GM23338 (cell line): ENCODE measurements around the gene NQO1. TPM values are rescaled to one million over a fixed set of nuclear protein-coding genes. Genes with fewer than 3 reads are reported as not detected.

Experiments used
- ATAC-seq: fragments of 200-7000 bp; cut with Tn5 transposase; 3 replicates; pipeline ENCODE4 v1.9.1; 2020
- DNase-seq: peaks from one replicate; pipeline ENCODE4 v3.0.0-alpha.2; 2015; ENCODE audit warnings: low spot score
- H2AFZ ChIP-seq: fragments of 200-600 bp; sonication (generic); 2 replicates; pipeline ENCODE4 v1.8.0; 2016; ENCODE audit warnings: antibody characterized with exemption, mild to moderate bottlenecking, moderate library complexity
- H3F3A ChIP-seq: fragments of 200-600 bp; sonication (generic); replicated peaks from 2 replicates; pipeline ENCODE4 v1.8.0; 2017; ENCODE audit warnings: antibody characterized with exemption, mixed run types, low read depth
- H3K27ac ChIP-seq: fragments of 200-600 bp; sonication (generic); 2 replicates; pipeline ENCODE4 v1.6.1; 2016; ENCODE audit warnings: low read depth
- H3K27me3 ChIP-seq: fragments of 200-600 bp; sonication (generic); 2 replicates; pipeline ENCODE4 v1.8.0; 2016; ENCODE audit warnings: mild to moderate bottlenecking, mixed run types, moderate library complexity; ENCODE audit not compliant: insufficient read depth
- H3K36me3 ChIP-seq: fragments of 200-600 bp; sonication (generic); 2 replicates; pipeline ENCODE4 v1.8.0; 2016; ENCODE audit warnings: mild to moderate bottlenecking; ENCODE audit not compliant: insufficient read depth
- H3K4me1 ChIP-seq: fragments of 200-600 bp; sonication (generic); 2 replicates; pipeline ENCODE4 v1.8.0; 2016; ENCODE audit warnings: mild to moderate bottlenecking, moderate library complexity; ENCODE audit not compliant: insufficient read depth
- H3K4me2 ChIP-seq: fragments of 200-600 bp; sonication (generic); 2 replicates; pipeline ENCODE4 v1.7.1; 2017; ENCODE audit warnings: mixed run types
- H3K4me3 ChIP-seq: fragments of 200-600 bp; sonication (generic); 2 replicates; pipeline ENCODE4 v1.6.1; 2016; ENCODE audit warnings: mixed run types
- H3K79me2 ChIP-seq: fragments of 200-600 bp; sonication (generic); replicated peaks from 2 replicates; pipeline ENCODE4 v1.8.0; 2017; ENCODE audit warnings: mild to moderate bottlenecking; ENCODE audit not compliant: insufficient read depth
- H3K9me2 ChIP-seq: fragments of 200-600 bp; sonication (generic); 2 replicates; pipeline ENCODE4 v1.8.0; 2017; ENCODE audit not compliant: insufficient read depth
- H4K20me1 ChIP-seq: fragments of 200-600 bp; sonication (generic); replicated peaks from 2 replicates; pipeline ENCODE4 v1.8.0; 2017; ENCODE audit warnings: mild to moderate bottlenecking; ENCODE audit not compliant: insufficient read depth
- H3K27ac Mint-ChIP-seq: 2 replicates; pipeline ENCODE4 v1.8.0; 2020; ENCODE audit warnings: inconsistent platforms, mild to moderate bottlenecking, moderate library complexity, mixed read lengths
- H3K27me3 Mint-ChIP-seq: 3 replicates; pipeline ENCODE4 v1.8.0; 2022; ENCODE audit warnings: low read depth, mild to moderate bottlenecking, moderate library complexity, mixed read lengths, inconsistent platforms; ENCODE audit not compliant: insufficient read depth, poor library complexity
- H3K36me3 Mint-ChIP-seq: 3 replicates; pipeline ENCODE4 v1.8.0; 2021; ENCODE audit warnings: low read depth, mild to moderate bottlenecking, inconsistent platforms, moderate library complexity, mixed read lengths
- H3K4me1 Mint-ChIP-seq: 3 replicates; pipeline ENCODE4 v1.8.0; 2020; ENCODE audit warnings: mild to moderate bottlenecking, inconsistent platforms, mixed read lengths
- H3K4me3 Mint-ChIP-seq: 3 replicates; pipeline ENCODE4 v1.8.0; 2021; ENCODE audit warnings: moderate library complexity, mild to moderate bottlenecking, inconsistent platforms, mixed read lengths
- H3K9me3 Mint-ChIP-seq: 3 replicates; pipeline ENCODE4 v1.8.0; 2020; ENCODE audit warnings: moderate library complexity, mild to moderate bottlenecking, inconsistent platforms, mixed read lengths
- CREB1 ChIP-seq: fragments of 250-450 bp; sonication (Bioruptor Pico); IDR thresholded peaks from 2 replicates; pipeline ENCODE4 v1.5.0; 2020; ENCODE audit warnings: low read depth, mild to moderate bottlenecking, moderate library complexity
- EZH2 ChIP-seq: fragments of 200-600 bp; sonication (generic); IDR thresholded peaks from one replicate; pipeline ENCODE4 v1.8.0; 2017; ENCODE audit warnings: antibody characterized with exemption, mild to moderate bottlenecking, low read depth; ENCODE audit not compliant: unreplicated experiment
- EZH2phosphoT487 ChIP-seq: fragments of 200-600 bp; sonication (generic); IDR thresholded peaks from one replicate; pipeline ENCODE4 v1.8.1; 2018; ENCODE audit warnings: antibody characterized with exemption; ENCODE audit not compliant: unreplicated experiment
- JUNB ChIP-seq: IDR thresholded peaks from one replicate; pipeline ENCODE4 v1.6.1; 2016; ENCODE audit warnings: antibody characterized with exemption; ENCODE audit not compliant: unreplicated experiment
- NANOG ChIP-seq: IDR thresholded peaks from 2 replicates; pipeline ENCODE4 v1.6.1; 2016; ENCODE audit warnings: antibody characterized with exemption, borderline replicate concordance
- POLR2AphosphoS5 ChIP-seq: IDR thresholded peaks from 2 replicates; pipeline ENCODE4 v1.6.1; 2016; ENCODE audit warnings: antibody characterized with exemption, low read depth
- STAT1 ChIP-seq: IDR thresholded peaks from one replicate; pipeline ENCODE4 v1.6.1; 2016; ENCODE audit warnings: antibody characterized with exemption; ENCODE audit not compliant: unreplicated experiment
- ZNF114 ChIP-seq: fragments of 250-450 bp; sonication (Bioruptor Pico); IDR thresholded peaks from 2 replicates; pipeline ENCODE4 v1.5.0; 2020; ENCODE audit warnings: mild to moderate bottlenecking, moderate library complexity
- ZNF331 ChIP-seq: fragments of 250-450 bp; sonication (Bioruptor Pico); IDR thresholded peaks from 2 replicates; pipeline ENCODE4 v1.5.0; 2020; ENCODE audit warnings: low read depth, mild to moderate bottlenecking, moderate library complexity
- polyA plus RNA-seq: library from polyadenylated mRNA; unstranded; fragments of >200 nt; fragmentation: Nextera tagmentation; extraction: Ambion mirVana; gene quantifications from 2 replicates; pipeline ENCODE4 v1.2.1, GENCODE V29; 2016
- total RNA-seq: library from RNA; depleted of rRNA; stranded (reverse); fragments of >200 nt; shearing (Covaris generic); gene quantifications from 2 replicates; pipeline ENCODE4 v1.2.3, GENCODE V29; 2014
- TF ChIP-seq, protein P1 (sequence below): IDR thresholded peaks from one replicate; pipeline ENCODE4 v1.6.1; 2018; ENCODE audit warnings: antibody characterized with exemption; ENCODE audit not compliant: unreplicated experiment
- TF ChIP-seq, protein P2 (sequence below), 2 experiments: fragments of 200-600 bp in 1 of 2; sonication (generic) in 1 of 2; conservative IDR thresholded peaks; 2 replicates each; pipeline versions ENCODE4 v1.5.1 to v1.6.1; 2016 to 2017; ENCODE audit warnings: antibody characterized with exemption in 2 of 2, low read depth in 2 of 2, mild to moderate bottlenecking in 2 of 2, moderate library complexity in 1 of 2
- TF ChIP-seq, protein P3 (sequence below): fragments of 250-450 bp; sonication (Bioruptor Pico); IDR thresholded peaks from 2 replicates; pipeline ENCODE4 v1.5.0; 2020; ENCODE audit warnings: mild to moderate bottlenecking, moderate library complexity
- TF ChIP-seq, protein P4 (sequence below): IDR thresholded peaks from 2 replicates; pipeline ENCODE4 v1.6.1; 2016; ENCODE audit warnings: antibody characterized with exemption

The NQO1 gene
- total and polyA plus RNA-seq, 2 experiments from 2014 or later = 80.9 to 86.3 TPM

DNA sequence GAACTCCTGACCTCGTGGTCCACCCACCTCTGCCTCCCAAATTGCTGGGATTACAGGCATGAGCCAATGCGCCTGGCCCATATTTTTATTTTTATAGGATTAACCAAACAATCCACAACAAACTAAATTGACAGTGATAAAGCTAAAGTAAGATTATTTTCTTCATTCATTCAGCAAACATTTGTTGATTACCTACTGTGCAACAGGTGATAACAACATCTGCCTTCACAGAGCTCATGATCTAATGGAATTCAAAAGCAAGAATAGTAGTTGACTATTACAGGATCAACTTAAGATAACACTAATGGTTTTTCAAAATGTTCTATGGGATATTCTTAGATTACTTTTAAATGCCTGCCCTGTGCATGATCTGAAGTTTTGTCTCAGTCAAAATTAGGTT, 37.8 kb downstream of the NQO1 start:
- H3K9me3 Mint-ChIP-seq = no peaks in the 10 kb centered on the region
- H3K36me3 ChIP-seq = peaks cover 16% of the 10 kb centered on the region; the same call in 1 of the 2 replicates
- H3K27ac ChIP-seq = no peak overlapping the region
- DNase-seq (no peak), ATAC-seq (no peak)
- no peaks in the 10 kb centered on the region for H3K4me1 ChIP-seq
- no peaks in the 10 kb centered on the region for H4K20me1 ChIP-seq
- H3K27me3 ChIP-seq = no peaks in the 10 kb centered on the region
- H3K4me2 ChIP-seq = no peak overlapping the region
- no peaks in the 10 kb centered on the region for H3K4me1 Mint-ChIP-seq
- no peaks in the 10 kb centered on the region for H3K9me2 ChIP-seq
- no peaks in the 10 kb centered on the region for H3F3A ChIP-seq
- no peak overlapping the region for H2AFZ ChIP-seq
- H3K4me3 ChIP-seq = no peak overlapping the region
- H3K79me2 ChIP-seq = no peaks in the 10 kb centered on the region
- H3K36me3 Mint-ChIP-seq = peaks cover 33% of the 10 kb centered on the region
- TF ChIP-seq, protein P1, sequence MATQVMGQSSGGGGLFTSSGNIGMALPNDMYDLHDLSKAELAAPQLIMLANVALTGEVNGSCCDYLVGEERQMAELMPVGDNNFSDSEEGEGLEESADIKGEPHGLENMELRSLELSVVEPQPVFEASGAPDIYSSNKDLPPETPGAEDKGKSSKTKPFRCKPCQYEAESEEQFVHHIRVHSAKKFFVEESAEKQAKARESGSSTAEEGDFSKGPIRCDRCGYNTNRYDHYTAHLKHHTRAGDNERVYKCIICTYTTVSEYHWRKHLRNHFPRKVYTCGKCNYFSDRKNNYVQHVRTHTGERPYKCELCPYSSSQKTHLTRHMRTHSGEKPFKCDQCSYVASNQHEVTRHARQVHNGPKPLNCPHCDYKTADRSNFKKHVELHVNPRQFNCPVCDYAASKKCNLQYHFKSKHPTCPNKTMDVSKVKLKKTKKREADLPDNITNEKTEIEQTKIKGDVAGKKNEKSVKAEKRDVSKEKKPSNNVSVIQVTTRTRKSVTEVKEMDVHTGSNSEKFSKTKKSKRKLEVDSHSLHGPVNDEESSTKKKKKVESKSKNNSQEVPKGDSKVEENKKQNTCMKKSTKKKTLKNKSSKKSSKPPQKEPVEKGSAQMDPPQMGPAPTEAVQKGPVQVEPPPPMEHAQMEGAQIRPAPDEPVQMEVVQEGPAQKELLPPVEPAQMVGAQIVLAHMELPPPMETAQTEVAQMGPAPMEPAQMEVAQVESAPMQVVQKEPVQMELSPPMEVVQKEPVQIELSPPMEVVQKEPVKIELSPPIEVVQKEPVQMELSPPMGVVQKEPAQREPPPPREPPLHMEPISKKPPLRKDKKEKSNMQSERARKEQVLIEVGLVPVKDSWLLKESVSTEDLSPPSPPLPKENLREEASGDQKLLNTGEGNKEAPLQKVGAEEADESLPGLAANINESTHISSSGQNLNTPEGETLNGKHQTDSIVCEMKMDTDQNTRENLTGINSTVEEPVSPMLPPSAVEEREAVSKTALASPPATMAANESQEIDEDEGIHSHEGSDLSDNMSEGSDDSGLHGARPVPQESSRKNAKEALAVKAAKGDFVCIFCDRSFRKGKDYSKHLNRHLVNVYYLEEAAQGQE = no peak
- TF ChIP-seq EZH2phosphoT487 = no peak
- TF ChIP-seq CREB1 (CRISPR knock-in tag) = no peak
- TF ChIP-seq, protein P2, sequence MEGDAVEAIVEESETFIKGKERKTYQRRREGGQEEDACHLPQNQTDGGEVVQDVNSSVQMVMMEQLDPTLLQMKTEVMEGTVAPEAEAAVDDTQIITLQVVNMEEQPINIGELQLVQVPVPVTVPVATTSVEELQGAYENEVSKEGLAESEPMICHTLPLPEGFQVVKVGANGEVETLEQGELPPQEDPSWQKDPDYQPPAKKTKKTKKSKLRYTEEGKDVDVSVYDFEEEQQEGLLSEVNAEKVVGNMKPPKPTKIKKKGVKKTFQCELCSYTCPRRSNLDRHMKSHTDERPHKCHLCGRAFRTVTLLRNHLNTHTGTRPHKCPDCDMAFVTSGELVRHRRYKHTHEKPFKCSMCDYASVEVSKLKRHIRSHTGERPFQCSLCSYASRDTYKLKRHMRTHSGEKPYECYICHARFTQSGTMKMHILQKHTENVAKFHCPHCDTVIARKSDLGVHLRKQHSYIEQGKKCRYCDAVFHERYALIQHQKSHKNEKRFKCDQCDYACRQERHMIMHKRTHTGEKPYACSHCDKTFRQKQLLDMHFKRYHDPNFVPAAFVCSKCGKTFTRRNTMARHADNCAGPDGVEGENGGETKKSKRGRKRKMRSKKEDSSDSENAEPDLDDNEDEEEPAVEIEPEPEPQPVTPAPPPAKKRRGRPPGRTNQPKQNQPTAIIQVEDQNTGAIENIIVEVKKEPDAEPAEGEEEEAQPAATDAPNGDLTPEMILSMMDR (conservative IDR thresholded peaks at IDR 0.05; ENCODE audit: low read depth in 2 of 2) = no peak
- TF ChIP-seq STAT1 = no peak
- no peak for TF ChIP-seq NANOG
- TF ChIP-seq POLR2AphosphoS5 = no peak
- TF ChIP-seq EZH2 = no peak
- TF ChIP-seq, protein P3, sequence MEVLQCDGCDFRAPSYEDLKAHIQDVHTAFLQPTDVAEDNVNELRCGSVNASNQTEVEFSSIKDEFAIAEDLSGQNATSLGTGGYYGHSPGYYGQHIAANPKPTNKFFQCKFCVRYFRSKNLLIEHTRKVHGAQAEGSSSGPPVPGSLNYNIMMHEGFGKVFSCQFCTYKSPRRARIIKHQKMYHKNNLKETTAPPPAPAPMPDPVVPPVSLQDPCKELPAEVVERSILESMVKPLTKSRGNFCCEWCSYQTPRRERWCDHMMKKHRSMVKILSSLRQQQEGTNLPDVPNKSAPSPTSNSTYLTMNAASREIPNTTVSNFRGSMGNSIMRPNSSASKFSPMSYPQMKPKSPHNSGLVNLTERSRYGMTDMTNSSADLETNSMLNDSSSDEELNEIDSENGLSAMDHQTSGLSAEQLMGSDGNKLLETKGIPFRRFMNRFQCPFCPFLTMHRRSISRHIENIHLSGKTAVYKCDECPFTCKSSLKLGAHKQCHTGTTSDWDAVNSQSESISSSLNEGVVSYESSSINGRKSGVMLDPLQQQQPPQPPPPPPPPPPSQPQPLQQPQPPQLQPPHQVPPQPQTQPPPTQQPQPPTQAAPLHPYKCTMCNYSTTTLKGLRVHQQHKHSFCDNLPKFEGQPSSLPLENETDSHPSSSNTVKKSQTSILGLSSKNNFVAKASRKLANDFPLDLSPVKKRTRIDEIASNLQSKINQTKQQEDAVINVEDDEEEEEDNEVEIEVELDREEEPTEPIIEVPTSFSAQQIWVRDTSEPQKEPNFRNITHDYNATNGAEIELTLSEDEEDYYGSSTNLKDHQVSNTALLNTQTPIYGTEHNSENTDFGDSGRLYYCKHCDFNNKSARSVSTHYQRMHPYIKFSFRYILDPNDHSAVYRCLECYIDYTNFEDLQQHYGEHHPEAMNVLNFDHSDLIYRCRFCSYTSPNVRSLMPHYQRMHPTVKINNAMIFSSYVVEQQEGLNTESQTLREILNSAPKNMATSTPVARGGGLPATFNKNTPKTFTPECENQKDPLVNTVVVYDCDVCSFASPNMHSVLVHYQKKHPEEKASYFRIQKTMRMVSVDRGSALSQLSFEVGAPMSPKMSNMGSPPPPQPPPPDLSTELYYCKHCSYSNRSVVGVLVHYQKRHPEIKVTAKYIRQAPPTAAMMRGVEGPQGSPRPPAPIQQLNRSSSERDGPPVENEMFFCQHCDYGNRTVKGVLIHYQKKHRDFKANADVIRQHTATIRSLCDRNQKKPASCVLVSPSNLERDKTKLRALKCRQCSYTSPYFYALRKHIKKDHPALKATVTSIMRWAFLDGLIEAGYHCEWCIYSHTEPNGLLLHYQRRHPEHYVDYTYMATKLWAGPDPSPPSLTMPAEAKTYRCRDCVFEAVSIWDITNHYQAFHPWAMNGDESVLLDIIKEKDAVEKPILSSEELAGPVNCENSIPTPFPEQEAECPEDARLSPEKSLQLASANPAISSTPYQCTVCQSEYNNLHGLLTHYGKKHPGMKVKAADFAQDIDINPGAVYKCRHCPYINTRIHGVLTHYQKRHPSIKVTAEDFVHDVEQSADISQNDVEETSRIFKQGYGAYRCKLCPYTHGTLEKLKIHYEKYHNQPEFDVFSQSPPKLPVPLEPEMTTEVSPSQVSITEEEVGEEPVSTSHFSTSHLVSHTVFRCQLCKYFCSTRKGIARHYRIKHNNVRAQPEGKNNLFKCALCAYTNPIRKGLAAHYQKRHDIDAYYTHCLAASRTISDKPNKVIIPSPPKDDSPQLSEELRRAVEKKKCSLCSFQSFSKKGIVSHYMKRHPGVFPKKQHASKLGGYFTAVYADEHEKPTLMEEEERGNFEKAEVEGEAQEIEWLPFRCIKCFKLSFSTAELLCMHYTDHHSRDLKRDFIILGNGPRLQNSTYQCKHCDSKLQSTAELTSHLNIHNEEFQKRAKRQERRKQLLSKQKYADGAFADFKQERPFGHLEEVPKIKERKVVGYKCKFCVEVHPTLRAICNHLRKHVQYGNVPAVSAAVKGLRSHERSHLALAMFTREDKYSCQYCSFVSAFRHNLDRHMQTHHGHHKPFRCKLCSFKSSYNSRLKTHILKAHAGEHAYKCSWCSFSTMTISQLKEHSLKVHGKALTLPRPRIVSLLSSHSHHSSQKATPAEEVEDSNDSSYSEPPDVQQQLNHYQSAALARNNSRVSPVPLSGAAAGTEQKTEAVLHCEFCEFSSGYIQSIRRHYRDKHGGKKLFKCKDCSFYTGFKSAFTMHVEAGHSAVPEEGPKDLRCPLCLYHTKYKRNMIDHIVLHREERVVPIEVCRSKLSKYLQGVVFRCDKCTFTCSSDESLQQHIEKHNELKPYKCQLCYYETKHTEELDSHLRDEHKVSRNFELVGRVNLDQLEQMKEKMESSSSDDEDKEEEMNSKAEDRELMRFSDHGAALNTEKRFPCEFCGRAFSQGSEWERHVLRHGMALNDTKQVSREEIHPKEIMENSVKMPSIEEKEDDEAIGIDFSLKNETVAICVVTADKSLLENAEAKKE (CRISPR knock-in tag) = no peak
- no peak for TF ChIP-seq ZNF331 (CRISPR knock-in tag)
- TF ChIP-seq JUNB = no peak
- TF ChIP-seq, protein P4, sequence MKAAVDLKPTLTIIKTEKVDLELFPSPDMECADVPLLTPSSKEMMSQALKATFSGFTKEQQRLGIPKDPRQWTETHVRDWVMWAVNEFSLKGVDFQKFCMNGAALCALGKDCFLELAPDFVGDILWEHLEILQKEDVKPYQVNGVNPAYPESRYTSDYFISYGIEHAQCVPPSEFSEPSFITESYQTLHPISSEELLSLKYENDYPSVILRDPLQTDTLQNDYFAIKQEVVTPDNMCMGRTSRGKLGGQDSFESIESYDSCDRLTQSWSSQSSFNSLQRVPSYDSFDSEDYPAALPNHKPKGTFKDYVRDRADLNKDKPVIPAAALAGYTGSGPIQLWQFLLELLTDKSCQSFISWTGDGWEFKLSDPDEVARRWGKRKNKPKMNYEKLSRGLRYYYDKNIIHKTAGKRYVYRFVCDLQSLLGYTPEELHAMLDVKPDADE = no peak
- no peak for TF ChIP-seq ZNF114
- no peaks in the 10 kb centered on the region for H3K27me3 Mint-ChIP-seq
- no peak overlapping the region for H3K27ac Mint-ChIP-seq
- H3K4me3 Mint-ChIP-seq = no peak overlapping the region
